GM12878 (cell line): ENCODE data around the gene PRDM12. TPM values are rescaled to one million over a fixed set of nuclear protein-coding genes. Genes with fewer than 3 reads are reported as not detected.

Experiments
- CBFB ChIP-seq: IDR thresholded peaks from 2 replicates; pipeline ENCODE4 v1.6.1; 2016; ENCODE audit warnings: antibody characterized with exemption, low read depth
- CEBPB ChIP-seq, 2 experiments: fragments of 150-350 bp in 1 of 2; IDR thresholded peaks; 2 replicates each; pipeline ENCODE4 v1.6.1; 2012 to 2014; ENCODE audit warnings: low read depth in 2 of 2, low read length in 2 of 2, borderline replicate concordance in 1 of 2, inconsistent platforms in 1 of 2
- CREB1 ChIP-seq: IDR thresholded peaks from 2 replicates; pipeline ENCODE4 v1.6.1; 2012; ENCODE audit warnings: low read depth, mild to moderate bottlenecking, inconsistent platforms
- CREM ChIP-seq: IDR thresholded peaks from 2 replicates; pipeline ENCODE4 v1.6.1; 2014; ENCODE audit warnings: antibody characterized with exemption, low read depth
- DPF2 ChIP-seq: fragments of 450-650 bp; IDR thresholded peaks from 2 replicates; pipeline ENCODE4 v1.6.1; 2017; ENCODE audit warnings: mild to moderate bottlenecking
- ETV6 ChIP-seq, 2 experiments: fragments of 450-650 bp in 1 of 2; IDR thresholded peaks in 1 of 2; conservative IDR thresholded peaks in 1 of 2; 2 replicates each; pipeline ENCODE4 v1.6.1; 2014; ENCODE audit warnings: antibody characterized with exemption in 1 of 2, borderline replicate concordance in 1 of 2, low read depth in 1 of 2, mild to moderate bottlenecking in 1 of 2, moderate library complexity in 1 of 2
- EZH2 ChIP-seq: IDR thresholded peaks from 2 replicates; pipeline ENCODE4 v1.6.1; 2012; ENCODE audit warnings: low read depth, mild to moderate bottlenecking, control low read depth, inconsistent platforms, low read length, borderline replicate concordance; ENCODE audit not compliant: control insufficient read depth
- IKZF1 ChIP-seq: fragments of 450-650 bp; conservative IDR thresholded peaks from 2 replicates; pipeline ENCODE4 v1.6.1; 2017; ENCODE audit warnings: antibody characterized with exemption, mild to moderate bottlenecking
- KDM1A ChIP-seq: fragments of 200-600 bp; sonication (generic); IDR thresholded peaks from 2 replicates; pipeline ENCODE4 v1.6.1; 2016; ENCODE audit warnings: borderline replicate concordance
- MXI1 ChIP-seq: fragments of 150-350 bp; IDR thresholded peaks from 2 replicates; pipeline ENCODE4 v1.6.1; 2011; ENCODE audit warnings: low read depth, mild to moderate bottlenecking, inconsistent platforms, low read length, improper control_type of control experiment
- PAX5 ChIP-seq: IDR thresholded peaks from 2 replicates; pipeline ENCODE4 v1.6.1; 2011; ENCODE audit warnings: low read depth, low read length, borderline replicate concordance
- PAX8 ChIP-seq: fragments of 450-650 bp; IDR thresholded peaks from 2 replicates; pipeline ENCODE4 v1.6.1; 2017; ENCODE audit warnings: mild to moderate bottlenecking, moderate library complexity
- POLR2AphosphoS5 ChIP-seq: IDR thresholded peaks from 2 replicates; pipeline ENCODE4 v1.6.1; 2011; ENCODE audit warnings: mild to moderate bottlenecking, low read length, inconsistent platforms
- RAD21 ChIP-seq: IDR thresholded peaks from 2 replicates; pipeline ENCODE4 v1.6.1; 2011; ENCODE audit warnings: mild to moderate bottlenecking, low read depth, low read length, moderate library complexity; ENCODE audit not compliant: insufficient read depth
- SIX5 ChIP-seq: IDR thresholded peaks from 2 replicates; pipeline ENCODE4 v1.6.1; 2011; ENCODE audit warnings: mild to moderate bottlenecking, low read depth, low read length, moderate library complexity; ENCODE audit not compliant: severe bottlenecking
- SMAD1 ChIP-seq: fragments of 450-650 bp; IDR thresholded peaks from 2 replicates; pipeline ENCODE4 v1.6.1; 2018; ENCODE audit warnings: mild to moderate bottlenecking, low read depth; ENCODE audit not compliant: partially characterized antibody
- STAT1 ChIP-seq: fragments of 450-650 bp; conservative IDR thresholded peaks from 2 replicates; pipeline ENCODE4 v1.6.1; 2014; ENCODE audit warnings: antibody characterized with exemption, mild to moderate bottlenecking
- SUPT20H ChIP-seq: IDR thresholded peaks from 2 replicates; pipeline ENCODE4 v1.6.1; 2011; ENCODE audit warnings: low read depth, mild to moderate bottlenecking, low read length, moderate library complexity, borderline replicate concordance; ENCODE audit not compliant: control insufficient read depth
- TCF3 ChIP-seq: IDR thresholded peaks from 2 replicates; pipeline ENCODE4 v1.6.1; 2012; ENCODE audit warnings: low read depth, mild to moderate bottlenecking, low read length, borderline replicate concordance; ENCODE audit not compliant: insufficient read depth
- polyA plus RNA-seq, 11 experiments: library from polyadenylated mRNA; depleted of rRNA in 4 of 11; unstranded in 6 of 11; stranded (reverse) in 5 of 11; fragments of >200 nt; fragmentation: Nextera tagmentation in 4 of 11; fragmentation: Illumina TruSeq in 1 of 11; extraction: Ambion mirVana in 4 of 11; extraction: Trizol in 1 of 11; gene quantifications; 1 replicate in 1 of 11; 2 replicates in 10 of 11; pipeline versions ENCODE4 v1.2.1 to v1.2.3, GENCODE V29; 2011 to 2016; ENCODE audit warnings: inconsistent platforms in 2 of 11, missing spikeins in 2 of 11, low read depth in 1 of 11
- total RNA-seq, 4 experiments: library from RNA; depleted of rRNA in 3 of 4; stranded (reverse); fragments of >200 nt in 3 of 4; fragmentation: Illumina TruSeq in 1 of 4; extraction: Trizol in 1 of 4; gene quantifications; 2 replicates each; pipeline versions ENCODE4 v1.2.1 to v1.2.3, GENCODE V29; 2013 to 2021
- TF ChIP-seq, protein P1 (sequence below): fragments of 450-650 bp; IDR thresholded peaks from 2 replicates; pipeline ENCODE4 v1.6.1; 2017; ENCODE audit warnings: mild to moderate bottlenecking, moderate library complexity
- TF ChIP-seq, protein P2 (sequence below): fragments of 450-650 bp; IDR thresholded peaks from 2 replicates; pipeline ENCODE4 v1.6.1; 2018; ENCODE audit warnings: borderline replicate concordance, mild to moderate bottlenecking; ENCODE audit not compliant: partially characterized antibody

The PRDM12 gene
- total and polyA plus RNA-seq, 10 of the 15 experiments (the other 5 are each of a cell fraction or from before 2014, with no cell fraction given), result not detected

DNA sequence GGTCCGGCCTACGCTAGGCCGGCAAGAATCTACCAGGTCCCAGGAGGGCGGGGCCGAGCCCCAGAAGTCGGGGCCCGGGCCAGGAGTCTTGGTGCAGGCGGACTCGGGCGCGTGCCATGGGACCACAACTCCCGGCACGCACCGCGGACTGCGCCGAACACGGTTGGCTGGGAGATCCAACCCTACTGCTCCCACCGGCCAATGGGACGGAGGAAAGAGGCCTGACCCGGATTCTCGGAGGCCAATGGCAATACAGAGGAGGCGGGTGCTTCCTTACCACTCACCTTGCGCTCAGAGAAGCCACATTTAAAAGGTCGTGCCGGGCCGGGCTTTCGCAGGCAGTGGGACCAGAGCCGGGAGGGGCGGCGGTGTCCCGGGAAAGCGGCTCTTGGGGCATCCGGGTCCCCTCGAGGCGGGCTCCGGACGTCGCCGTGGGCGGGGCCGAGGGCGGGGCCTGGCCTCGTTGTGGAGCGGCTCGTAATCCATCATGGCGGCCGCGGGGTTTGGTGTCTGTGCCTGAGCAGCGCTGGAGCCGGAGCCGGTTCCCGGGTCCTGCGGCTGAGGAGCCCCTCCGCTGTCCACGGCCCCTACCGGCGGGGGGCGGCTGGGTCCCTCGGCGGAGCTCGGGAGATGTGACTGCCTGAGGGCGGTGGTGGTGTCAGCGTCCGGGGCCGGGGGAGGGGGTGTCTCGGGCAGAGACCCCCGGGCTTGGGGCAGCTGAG is 48.3 kb downstream of the PRDM12 start (continued):
- peak; percentile 85 for TF ChIP-seq SIX5
- no peak for TF ChIP-seq PAX8
- peak; percentile 75 for TF ChIP-seq POLR2AphosphoS5
- no peak for TF ChIP-seq EZH2
- no peak for TF ChIP-seq RAD21
- peak; percentile 77 for TF ChIP-seq CREB1
- 0 out of 2 replicates have a peak, but pooled peaks have one; percentile 17 for TF ChIP-seq DPF2
- no peak for TF ChIP-seq TCF3
- no peak for TF ChIP-seq SMAD1
- TF ChIP-seq, protein P1, sequence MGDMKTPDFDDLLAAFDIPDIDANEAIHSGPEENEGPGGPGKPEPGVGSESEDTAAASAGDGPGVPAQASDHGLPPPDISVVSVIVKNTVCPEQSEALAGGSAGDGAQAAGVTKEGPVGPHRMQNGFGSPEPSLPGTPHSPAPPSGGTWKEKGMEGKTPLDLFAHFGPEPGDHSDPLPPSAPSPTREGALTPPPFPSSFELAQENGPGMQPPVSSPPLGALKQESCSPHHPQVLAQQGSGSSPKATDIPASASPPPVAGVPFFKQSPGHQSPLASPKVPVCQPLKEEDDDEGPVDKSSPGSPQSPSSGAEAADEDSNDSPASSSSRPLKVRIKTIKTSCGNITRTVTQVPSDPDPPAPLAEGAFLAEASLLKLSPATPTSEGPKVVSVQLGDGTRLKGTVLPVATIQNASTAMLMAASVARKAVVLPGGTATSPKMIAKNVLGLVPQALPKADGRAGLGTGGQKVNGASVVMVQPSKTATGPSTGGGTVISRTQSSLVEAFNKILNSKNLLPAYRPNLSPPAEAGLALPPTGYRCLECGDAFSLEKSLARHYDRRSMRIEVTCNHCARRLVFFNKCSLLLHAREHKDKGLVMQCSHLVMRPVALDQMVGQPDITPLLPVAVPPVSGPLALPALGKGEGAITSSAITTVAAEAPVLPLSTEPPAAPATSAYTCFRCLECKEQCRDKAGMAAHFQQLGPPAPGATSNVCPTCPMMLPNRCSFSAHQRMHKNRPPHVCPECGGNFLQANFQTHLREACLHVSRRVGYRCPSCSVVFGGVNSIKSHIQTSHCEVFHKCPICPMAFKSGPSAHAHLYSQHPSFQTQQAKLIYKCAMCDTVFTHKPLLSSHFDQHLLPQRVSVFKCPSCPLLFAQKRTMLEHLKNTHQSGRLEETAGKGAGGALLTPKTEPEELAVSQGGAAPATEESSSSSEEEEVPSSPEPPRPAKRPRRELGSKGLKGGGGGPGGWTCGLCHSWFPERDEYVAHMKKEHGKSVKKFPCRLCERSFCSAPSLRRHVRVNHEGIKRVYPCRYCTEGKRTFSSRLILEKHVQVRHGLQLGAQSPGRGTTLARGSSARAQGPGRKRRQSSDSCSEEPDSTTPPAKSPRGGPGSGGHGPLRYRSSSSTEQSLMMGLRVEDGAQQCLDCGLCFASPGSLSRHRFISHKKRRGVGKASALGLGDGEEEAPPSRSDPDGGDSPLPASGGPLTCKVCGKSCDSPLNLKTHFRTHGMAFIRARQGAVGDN, result no peak
- TF ChIP-seq SUPT20H, result no peak
- TF ChIP-seq, protein P2, sequence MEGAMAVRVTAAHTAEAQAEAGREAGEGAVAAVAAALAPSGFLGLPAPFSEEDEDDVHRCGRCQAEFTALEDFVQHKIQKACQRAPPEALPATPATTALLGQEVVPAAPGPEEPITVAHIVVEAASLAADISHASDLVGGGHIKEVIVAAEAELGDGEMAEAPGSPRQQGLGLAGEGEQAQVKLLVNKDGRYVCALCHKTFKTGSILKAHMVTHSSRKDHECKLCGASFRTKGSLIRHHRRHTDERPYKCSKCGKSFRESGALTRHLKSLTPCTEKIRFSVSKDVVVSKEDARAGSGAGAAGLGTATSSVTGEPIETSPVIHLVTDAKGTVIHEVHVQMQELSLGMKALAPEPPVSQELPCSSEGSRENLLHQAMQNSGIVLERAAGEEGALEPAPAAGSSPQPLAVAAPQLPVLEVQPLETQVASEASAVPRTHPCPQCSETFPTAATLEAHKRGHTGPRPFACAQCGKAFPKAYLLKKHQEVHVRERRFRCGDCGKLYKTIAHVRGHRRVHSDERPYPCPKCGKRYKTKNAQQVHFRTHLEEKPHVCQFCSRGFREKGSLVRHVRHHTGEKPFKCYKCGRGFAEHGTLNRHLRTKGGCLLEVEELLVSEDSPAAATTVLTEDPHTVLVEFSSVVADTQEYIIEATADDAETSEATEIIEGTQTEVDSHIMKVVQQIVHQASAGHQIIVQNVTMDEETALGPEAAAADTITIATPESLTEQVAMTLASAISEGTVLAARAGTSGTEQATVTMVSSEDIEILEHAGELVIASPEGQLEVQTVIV, result no peak
- TF ChIP-seq IKZF1, result peak; percentile 79
- 0 out of 2 replicates have a peak, but pooled peaks have one; percentile 70 for TF ChIP-seq STAT1
- peak; percentile 43; the same call in 1 of the 2 replicates for TF ChIP-seq CREM
- TF ChIP-seq CEBPB (IDR thresholded peaks at IDR 0.05; ENCODE audit: borderline replicate concordance in 1 of 2, low read depth in 2 of 2, low read length in 2 of 2), result no peak
- no peak for TF ChIP-seq CBFB
- no peak for TF ChIP-seq PAX5
- TF ChIP-seq KDM1A, result no peak
- no peak for TF ChIP-seq ETV6 (conservative IDR thresholded peaks at IDR 0.05 in 1 of 2, IDR thresholded peaks at IDR 0.05 in 1 of 2; ENCODE audit: borderline replicate concordance in 1 of 2, low read depth in 1 of 2)
- TF ChIP-seq MXI1, result peak; percentile 11; the same call in 1 of the 2 replicates
